ENCODE measurements around the gene MROH2A. TPM values are rescaled to one million over a fixed set of nuclear protein-coding genes. Genes with fewer than 3 reads are reported as not detected.

The MROH2A gene
- total RNA-seq, 1 donor from 2014 or later: not detected

DNA sequence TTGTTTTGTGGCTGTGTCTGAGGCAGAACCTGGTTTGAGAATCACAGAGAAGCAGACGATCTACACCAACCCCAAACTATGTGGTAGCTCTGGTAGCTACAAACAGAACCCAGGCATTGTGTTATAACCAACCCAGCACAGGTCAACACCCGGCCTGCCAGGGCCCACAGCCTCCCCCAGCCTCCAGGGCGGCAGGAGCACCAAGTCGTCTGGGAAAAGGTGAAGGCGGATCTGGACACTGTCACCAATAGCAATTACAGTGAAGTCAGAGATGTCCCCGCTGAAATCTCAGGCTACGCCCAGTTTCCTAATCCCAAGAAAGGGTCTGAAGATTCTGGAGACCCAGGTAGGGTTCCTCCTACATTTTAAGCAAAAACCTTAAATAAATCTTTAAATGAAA, 72.6 kb downstream of the MROH2A start:
- Mint-ChIP-seq H3K4me3 (ENCODE audit: unreplicated experiment) (no peak overlapping the region), H3K4me1 (ENCODE audit: low read depth, unreplicated experiment) (peaks cover 6% of the 10 kb centered on the region), H3K27me3 (ENCODE audit: unreplicated experiment) (peaks cover 4% of the 10 kb centered on the region), H3K36me3 (ENCODE audit: unreplicated experiment) (no peaks in the 10 kb centered on the region), H3K27ac (ENCODE audit: unreplicated experiment) (no peak overlapping the region), H3K9me3 (ENCODE audit: unreplicated experiment) (no peaks in the 10 kb centered on the region)
- no peak for DNase-seq
- TF ChIP-seq, protein P1, sequence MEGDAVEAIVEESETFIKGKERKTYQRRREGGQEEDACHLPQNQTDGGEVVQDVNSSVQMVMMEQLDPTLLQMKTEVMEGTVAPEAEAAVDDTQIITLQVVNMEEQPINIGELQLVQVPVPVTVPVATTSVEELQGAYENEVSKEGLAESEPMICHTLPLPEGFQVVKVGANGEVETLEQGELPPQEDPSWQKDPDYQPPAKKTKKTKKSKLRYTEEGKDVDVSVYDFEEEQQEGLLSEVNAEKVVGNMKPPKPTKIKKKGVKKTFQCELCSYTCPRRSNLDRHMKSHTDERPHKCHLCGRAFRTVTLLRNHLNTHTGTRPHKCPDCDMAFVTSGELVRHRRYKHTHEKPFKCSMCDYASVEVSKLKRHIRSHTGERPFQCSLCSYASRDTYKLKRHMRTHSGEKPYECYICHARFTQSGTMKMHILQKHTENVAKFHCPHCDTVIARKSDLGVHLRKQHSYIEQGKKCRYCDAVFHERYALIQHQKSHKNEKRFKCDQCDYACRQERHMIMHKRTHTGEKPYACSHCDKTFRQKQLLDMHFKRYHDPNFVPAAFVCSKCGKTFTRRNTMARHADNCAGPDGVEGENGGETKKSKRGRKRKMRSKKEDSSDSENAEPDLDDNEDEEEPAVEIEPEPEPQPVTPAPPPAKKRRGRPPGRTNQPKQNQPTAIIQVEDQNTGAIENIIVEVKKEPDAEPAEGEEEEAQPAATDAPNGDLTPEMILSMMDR (IDR thresholded peaks at IDR 0.05; ENCODE audit: partially characterized antibody, unreplicated experiment): no peak

DNA sequence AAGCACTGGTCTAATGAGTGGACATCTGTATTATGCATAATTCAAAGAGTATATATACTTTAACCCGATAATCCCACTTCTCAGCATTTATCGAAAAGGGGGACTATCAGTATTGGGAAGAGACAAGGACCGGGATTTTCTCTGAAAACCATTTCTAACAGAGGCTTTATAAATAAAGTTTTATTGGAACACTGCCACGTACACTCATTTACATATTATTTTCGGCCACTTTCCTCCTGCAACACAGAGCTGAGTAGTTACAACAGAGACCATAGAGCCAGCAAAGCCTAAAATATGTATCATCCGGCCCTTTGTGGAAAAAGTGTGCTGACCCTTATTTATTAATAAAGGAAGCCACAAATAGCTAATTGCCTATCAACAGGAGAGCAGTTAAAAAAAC, 73.0 kb downstream of the MROH2A start:
- H3K27ac Mint-ChIP-seq (ENCODE audit: unreplicated experiment): no peak overlapping the region
- H3K9me3 Mint-ChIP-seq (ENCODE audit: unreplicated experiment): no peaks in the 10 kb centered on the region
- H3K27me3 Mint-ChIP-seq (ENCODE audit: unreplicated experiment): peaks cover 4% of the 10 kb centered on the region
- TF ChIP-seq, protein P1 (IDR thresholded peaks at IDR 0.05; ENCODE audit: partially characterized antibody, unreplicated experiment): no peak
- DNase-seq: no peak
- H3K4me1 Mint-ChIP-seq (ENCODE audit: low read depth, unreplicated experiment): peaks cover 6% of the 10 kb centered on the region
- H3K36me3 Mint-ChIP-seq (ENCODE audit: unreplicated experiment): no peaks in the 10 kb centered on the region
- no peak overlapping the region for H3K4me3 Mint-ChIP-seq (ENCODE audit: unreplicated experiment)

DNA sequence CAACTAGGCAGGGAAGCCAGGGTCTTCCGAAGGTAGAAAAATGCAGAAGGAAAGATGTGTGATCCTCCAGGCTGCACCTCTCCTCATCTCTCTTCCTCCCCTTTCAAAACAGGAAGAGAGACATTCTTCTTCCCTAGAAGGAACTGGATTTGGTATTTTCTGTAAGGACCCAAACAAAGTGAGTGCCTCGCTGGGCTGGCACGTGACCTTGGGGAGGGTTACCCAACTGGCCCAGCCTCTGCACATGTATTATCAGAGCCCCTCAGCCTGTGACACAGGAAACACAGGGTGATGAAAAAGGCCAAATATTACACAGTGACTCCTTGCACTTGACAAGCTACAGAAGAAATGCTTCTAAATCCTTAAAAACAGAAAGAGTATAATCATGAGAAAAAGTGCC, 73.9 kb downstream of the MROH2A start:
- H3K27me3 Mint-ChIP-seq (ENCODE audit: unreplicated experiment): peaks cover 6% of the 10 kb centered on the region
- peaks cover 6% of the 10 kb centered on the region for H3K4me1 Mint-ChIP-seq (ENCODE audit: low read depth, unreplicated experiment)
- H3K9me3 Mint-ChIP-seq (ENCODE audit: unreplicated experiment): no peaks in the 10 kb centered on the region
- no peak overlapping the region for H3K4me3 Mint-ChIP-seq (ENCODE audit: unreplicated experiment)
- H3K36me3 Mint-ChIP-seq (ENCODE audit: unreplicated experiment): no peaks in the 10 kb centered on the region
- TF ChIP-seq, protein P1 (IDR thresholded peaks at IDR 0.05; ENCODE audit: partially characterized antibody, unreplicated experiment): no peak
- no peak for DNase-seq
- H3K27ac Mint-ChIP-seq (ENCODE audit: unreplicated experiment): no peak overlapping the region

DNA sequence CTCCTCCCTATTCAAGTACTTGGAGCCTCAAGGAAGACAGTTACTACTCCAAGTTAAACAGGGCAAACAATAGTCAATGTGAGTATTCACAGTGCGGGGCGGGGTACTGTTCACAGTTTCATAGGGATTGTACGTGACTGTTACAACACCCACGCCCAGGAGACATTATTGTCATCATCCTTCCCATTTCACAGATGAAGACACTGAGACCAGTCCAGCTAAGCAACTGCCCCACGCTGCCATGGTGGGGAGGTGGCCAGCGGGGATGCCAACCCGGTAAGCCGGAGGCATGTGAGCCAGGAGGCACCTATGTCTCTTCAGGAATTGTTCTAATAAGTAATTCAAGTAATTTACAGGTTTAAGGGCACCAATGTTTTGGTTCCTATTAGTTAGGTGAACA, 75.2 kb downstream of the MROH2A start:
- Mint-ChIP-seq H3K27ac (ENCODE audit: unreplicated experiment) (no peak overlapping the region), H3K9me3 (ENCODE audit: unreplicated experiment) (no peaks in the 10 kb centered on the region)

DNA sequence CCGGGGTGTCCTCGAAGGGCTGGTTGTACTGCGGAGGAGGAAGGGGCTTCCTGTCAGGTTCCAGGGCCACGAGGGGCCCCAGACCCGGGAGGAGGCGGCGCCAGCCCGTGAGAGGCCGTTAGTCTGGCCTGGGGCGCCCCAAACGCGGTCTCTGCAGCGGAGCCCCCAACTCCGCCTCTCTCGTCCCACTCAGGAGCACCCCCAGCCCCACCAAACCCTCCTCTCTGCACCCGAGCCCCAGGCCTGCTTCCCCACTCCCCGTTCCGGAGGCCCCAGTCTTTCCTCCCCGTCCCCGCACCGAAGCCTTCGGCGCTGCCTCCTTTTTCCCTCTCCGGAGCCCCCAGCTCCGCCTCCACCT, 75.7 kb downstream of the MROH2A start:
- no peak overlapping the region for H3K27ac Mint-ChIP-seq (ENCODE audit: unreplicated experiment)
- H3K4me1 Mint-ChIP-seq (ENCODE audit: low read depth, unreplicated experiment): peaks cover 6% of the 10 kb centered on the region
- DNase-seq: no peak
- H3K4me3 Mint-ChIP-seq (ENCODE audit: unreplicated experiment): peak overlapping the region; percentile 98
- TF ChIP-seq, protein P1 (IDR thresholded peaks at IDR 0.05; ENCODE audit: partially characterized antibody, unreplicated experiment): no peak
- peaks cover 4% of the 10 kb centered on the region for H3K27me3 Mint-ChIP-seq (ENCODE audit: unreplicated experiment)
- H3K36me3 Mint-ChIP-seq (ENCODE audit: unreplicated experiment): no peaks in the 10 kb centered on the region
- H3K9me3 Mint-ChIP-seq (ENCODE audit: unreplicated experiment): no peaks in the 10 kb centered on the region

More for the DNA sequence above, 75.2 kb downstream of the MROH2A start:
- TF ChIP-seq, protein P1 (IDR thresholded peaks at IDR 0.05; ENCODE audit: partially characterized antibody, unreplicated experiment): no peak
- Mint-ChIP-seq H3K27me3 (ENCODE audit: unreplicated experiment) (peaks cover 4% of the 10 kb centered on the region), H3K36me3 (ENCODE audit: unreplicated experiment) (no peaks in the 10 kb centered on the region), H3K4me1 (ENCODE audit: low read depth, unreplicated experiment) (peaks cover 6% of the 10 kb centered on the region), H3K4me3 (ENCODE audit: unreplicated experiment) (peak overlapping the region; percentile 98)
- no peak for DNase-seq

Measured in glutamatergic neuron (in vitro differentiated cells).